ENCODE measurements around the gene NKTR.

The NKTR gene

GRCh38 chr3:42683875-42684598 is 83.6 kb downstream of the NKTR start:
- no peak for DNase-seq

DNA sequence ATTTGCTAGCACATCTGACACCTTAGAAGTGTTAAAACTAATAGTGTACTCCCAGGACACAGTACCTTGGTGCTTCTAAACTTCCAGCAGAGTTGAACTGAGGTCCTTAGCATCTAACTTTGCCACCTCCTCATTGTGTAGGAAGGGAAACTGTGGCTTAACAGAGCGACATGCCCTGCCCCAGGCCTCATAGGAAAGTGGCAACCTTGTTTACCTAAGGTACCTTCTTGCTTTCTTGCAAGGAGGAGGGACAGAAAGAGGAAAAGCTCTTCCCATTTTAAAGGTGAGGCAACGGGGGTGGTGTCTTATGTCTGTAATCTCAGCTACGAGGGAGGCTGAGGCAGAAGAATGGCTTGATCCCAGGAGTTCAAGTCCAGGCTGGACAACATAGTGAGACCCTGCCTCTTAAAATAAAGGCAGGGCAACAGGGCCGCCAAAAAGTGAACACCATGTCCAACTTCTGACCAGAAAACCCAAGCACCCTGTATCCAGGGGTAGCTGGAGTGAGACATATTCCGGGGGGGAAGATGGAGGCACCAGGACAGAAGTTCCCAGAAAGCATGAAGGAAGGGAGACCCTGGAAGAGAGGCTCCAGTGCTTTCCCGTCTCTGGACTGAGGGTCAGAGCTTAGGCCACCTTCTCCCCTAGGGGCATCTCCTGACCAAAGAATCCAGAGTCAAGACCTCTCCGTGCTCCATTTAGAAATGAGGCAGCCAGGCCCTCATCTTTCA is 84.3 kb downstream of the NKTR start:
- DNase-seq, result no peak

- DNase-seq, result no peak
These were observed 84.9 kb downstream of the NKTR start, which contains the start of gene KLHL40 for GRCh38 chr3:42685363-42685881. Gene KLHL40 (plus strand): TSS chr3:42685537. CDS start chr3:42685619, 82 bp downstream.

DNA sequence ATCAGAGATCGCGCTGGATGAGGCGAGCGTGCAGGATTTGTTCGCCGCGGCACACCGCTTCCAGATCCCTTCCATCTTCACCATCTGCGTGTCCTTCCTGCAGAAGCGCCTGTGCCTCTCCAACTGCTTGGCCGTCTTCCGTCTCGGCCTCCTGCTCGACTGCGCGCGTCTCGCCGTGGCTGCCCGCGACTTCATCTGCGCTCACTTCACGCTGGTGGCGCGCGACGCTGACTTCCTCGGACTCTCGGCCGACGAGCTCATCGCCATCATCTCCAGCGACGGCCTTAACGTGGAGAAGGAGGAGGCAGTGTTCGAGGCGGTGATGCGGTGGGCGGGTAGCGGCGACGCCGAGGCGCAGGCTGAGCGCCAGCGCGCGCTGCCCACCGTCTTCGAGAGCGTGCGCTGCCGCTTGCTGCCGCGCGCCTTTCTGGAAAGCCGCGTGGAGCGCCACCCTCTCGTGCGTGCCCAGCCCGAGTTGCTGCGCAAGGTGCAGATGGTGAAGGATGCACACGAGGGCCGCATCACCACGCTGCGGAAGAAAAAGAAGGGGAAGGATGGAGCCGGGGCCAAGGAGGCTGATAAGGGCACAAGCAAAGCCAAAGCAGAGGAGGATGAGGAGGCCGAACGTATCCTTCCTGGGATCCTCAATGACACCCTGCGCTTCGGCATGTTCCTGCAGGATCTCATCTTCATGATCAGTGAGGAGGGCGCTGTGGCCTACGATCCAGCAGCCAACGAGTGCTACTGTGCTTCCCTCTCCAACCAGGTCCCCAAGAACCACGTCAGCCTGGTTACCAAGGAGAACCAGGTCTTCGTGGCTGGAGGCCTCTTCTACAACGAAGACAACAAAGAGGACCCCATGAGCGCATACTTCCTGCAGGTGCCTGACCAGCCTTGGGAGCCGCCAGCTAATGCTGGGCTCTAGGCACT is 85.7 kb downstream of the NKTR start:
- no peak for DNase-seq

DNA sequence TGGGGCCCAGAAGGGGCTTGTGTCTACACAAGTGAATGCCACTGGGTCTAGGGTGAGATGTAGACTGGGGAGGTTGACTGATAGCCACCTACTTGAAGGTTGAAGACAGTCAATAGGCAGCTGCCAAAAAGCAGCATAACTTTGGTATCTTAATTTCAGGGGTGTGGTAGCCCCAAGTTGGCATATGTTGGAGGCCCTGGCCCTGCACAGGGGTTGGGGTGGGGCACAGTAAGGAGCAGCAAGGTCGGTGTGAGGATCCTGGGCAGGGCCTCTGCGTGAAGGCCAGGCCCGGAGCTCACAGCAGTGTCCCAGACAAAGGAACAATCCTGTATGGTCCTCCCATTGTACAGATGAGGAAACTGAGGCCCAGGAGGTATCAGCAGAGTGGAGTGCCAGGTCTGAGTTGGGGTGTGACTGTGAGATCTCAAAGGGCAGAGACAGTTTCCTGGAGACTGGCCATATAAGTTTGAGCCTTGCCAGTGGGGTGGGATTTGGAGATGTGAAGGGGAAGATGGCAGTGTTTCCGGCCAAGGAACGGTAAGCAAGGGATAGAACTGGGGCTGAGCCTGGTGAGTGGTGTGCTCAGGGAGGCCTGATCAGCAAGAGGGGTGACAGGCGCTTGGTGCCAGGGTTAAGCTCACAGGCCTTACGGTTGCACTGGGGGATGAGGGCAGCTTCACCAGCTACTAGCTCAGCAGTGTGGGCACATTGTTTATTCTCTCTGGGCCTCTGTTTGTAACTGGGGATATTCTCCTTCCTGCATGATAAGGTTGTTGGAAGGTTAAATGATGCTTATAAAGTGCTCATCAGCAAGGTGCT is 86.6 kb downstream of the NKTR start:
- DNase-seq, result no peak

DNA sequence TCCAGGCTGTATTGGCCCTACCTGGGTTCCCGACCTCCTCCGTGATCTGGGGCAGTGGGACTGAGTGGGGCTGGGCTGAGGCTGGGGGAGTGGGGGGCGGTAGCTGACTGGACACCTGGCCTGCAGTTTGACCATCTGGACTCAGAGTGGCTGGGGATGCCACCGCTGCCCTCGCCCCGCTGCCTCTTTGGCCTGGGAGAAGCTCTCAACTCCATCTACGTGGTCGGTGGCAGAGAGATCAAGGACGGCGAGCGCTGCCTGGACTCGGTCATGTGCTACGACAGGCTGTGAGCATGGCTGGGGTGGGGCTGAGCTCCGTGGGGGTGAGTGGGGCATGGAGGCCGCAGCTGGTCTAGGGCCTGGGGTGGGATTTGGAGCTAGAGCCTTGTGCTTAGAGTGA is 87.5 kb downstream of the NKTR start:
- no peak for DNase-seq

- DNase-seq, result no peak
These were observed 88.3 kb downstream of the NKTR start for GRCh38 chr3:42688487-42689420.

DNA sequence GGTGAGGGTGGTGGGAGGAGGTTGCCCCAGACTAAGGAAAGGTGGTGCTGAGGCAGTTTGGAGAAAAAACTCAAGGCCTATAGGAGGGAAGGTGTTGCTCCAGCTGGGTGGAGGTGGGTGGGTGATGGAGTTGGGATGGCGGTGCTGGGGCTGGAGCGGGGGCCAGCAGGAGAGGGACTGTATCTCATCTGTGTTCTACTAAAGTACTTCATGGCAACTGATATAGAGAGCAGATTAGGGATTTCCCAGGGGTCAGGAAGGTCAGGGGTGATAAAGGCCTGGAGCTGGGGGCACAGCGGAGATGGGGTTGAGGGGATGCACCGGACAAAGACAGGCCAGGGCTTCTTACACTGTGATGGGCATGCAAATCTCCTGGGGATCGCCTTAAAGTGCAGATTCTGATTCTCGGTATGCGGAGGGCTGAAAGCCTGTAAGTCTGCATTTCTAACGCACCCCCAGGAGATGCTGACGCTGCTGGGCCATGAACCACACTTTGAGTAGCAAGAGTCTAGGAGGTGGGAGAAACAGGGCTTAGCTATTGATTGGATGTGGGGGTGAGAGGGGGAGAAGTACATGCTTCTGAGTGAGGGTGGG is 89.0 kb downstream of the NKTR start:
- no peak for DNase-seq

- no peak for DNase-seq
These were observed 89.7 kb downstream of the NKTR start for GRCh38 chr3:42690191-42690590.

- DNase-seq, result no peak
These were observed 90.5 kb downstream of the NKTR start for GRCh38 chr3:42690766-42691680.

- no peak for DNase-seq
These were observed 91.6 kb downstream of the NKTR start for GRCh38 chr3:42691816-42692666.

DNA sequence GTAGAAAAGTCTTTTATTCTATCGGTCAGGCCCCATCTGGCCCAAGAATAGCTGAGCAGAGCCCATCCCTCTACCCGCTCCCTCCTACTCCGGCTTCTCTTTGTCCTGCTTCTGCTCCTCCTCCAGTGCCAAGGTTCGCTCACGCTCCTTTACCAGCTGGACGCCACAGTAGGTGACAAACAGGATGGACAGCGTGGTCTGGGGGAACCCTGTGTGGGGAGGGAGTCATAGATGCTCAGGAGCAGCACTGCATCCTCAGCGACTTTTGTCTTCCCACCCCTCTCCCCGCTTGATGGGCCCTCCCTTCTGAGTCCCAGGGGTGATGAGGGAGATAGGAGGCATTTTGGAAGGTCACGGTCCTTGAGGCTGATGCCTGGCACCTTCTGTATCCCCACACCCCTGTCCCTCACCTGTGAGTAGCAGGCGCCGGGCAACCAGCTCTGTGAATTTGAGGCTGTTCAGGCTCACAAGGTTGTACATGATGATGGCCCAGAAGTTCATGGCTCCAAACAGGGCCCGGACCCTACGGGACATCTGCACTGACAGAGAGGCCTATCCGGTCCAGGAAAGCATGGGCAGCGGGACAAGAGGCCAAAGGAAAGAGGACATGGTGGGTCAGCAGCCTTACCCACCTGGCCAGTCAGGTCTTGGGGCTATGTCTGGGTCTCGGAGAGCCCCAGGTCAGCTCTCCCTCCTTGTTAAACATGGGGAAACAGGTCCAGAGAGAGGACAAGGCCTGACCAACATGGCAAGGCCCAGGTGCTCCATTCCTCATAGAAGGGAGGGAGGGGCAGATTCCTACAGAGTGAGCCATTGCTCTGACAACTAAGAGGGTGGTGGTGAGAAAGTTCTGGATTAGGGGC is 92.4 kb downstream of the NKTR start:
- no peak for DNase-seq

GRCh38 chr3:42693530-42693930 is 93.0 kb downstream of the NKTR start:
- no peak for DNase-seq

- no peak for DNase-seq
These were observed 93.9 kb downstream of the NKTR start for GRCh38 chr3:42694366-42694765.

DNA sequence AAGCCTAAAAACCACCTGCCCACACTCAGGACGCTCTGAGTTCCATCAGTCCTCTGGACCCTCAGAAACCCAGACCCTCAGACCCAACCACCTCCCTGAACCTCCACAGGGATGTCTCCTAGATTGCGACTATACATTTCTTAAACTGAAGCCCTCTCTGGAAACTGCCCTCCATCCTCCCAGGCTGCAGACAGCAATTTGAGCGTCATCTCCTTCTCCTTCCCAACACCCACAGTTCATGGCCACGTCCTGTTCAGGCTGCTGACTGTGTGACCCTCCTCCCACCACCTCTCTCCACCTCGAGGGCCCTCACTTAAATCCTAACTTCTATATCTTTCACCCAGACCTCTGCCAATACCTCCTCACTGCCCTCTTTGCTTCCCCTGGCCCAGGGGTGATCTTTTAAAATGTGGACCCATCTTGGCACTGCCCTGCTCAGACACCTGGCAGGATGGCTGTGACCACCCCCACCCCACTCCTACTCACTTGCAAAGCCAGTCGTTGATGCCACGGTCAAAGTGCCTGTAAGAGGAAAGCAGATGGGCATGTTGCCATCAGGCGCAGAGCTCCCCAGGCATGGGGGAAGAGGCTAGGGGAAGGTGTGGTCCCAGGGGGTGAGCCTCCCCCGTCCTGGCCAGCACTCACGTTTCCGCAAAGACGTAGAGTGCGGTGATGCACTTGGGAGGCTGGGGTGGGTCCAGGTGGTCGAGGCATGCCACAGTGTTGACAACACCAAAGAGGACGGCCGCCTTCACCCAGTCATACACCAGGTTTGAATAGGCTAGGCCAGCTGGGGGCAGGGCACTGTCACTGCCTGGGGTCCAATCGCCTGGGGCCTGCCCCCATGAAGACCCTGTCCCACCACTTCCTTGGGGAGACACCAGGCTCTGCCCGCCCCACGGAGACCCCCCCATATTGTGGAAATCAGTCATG is 96.1 kb downstream of the NKTR start:
- no peak for DNase-seq

Data from NCI-H1092 treated with DMSO at 0.1 percent for 48 hours (cell line).